ENCODE measurements around the gene DEDD2.

The DEDD2 gene

DNA sequence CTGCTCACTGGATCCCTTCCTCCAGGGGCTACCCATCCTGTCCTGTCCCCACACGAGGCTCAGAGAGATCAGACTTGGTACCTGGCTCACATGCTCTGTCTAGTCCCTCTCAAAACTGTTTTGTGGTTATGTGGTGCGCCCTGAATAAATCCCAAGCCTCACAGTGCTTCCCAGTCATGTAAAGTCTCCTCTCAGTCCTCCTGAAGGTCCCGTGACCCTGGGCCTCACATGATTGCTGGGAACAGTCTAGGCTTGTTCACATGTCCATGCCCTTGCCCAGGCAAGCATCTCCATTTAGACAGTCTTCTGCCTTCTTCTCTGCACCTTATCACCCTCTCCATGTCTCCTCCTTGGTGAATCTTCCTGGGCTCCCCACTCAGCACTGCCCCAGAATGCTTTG is 49.3 kb downstream of the DEDD2 start:
- H3K36me3 ChIP-seq (ENCODE audit: insufficient read depth, low read length), result no peaks in the 10 kb centered on the region
- TF ChIP-seq EZH2 (IDR thresholded peaks at IDR 0.05) (no peak), FOXP2 (optimal IDR thresholded peaks at IDR 0.05; ENCODE audit: control extremely low read depth, extremely low read length, insufficient read depth) (no peak), POLR2AphosphoS5 (IDR thresholded peaks at IDR 0.05; ENCODE audit: borderline replicate concordance, low read depth, low read length) (no peak)
- no peak overlapping the region for H3K27ac ChIP-seq
- H3K9me3 ChIP-seq (ENCODE audit: low read depth, low read length), result no peaks in the 10 kb centered on the region
- DNase-seq (ENCODE audit: low read depth, low spot score), result no peak
- no peak overlapping the region for H3K9ac ChIP-seq (ENCODE audit: insufficient read length)
- H3K4me3 ChIP-seq, result no peak overlapping the region

DNA sequence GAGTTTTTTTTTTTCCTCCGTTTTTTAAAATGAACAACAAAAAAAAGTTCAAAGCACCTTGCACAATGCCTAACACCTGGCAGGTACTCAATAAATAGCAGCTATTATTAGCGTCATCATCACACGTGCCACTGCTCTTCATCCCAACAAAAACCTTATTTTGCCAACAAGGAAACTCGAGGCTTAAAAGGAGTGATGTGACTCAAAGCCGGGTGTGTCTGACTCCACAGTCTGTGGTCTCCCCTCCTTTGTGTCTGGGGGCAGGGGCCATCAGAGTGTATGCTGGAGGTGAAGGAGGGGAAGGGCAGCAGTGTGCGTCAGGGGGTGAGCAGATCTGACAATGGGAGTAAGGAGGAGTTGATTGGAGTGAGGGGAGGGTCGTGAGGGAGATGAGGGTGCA is 51.2 kb downstream of the DEDD2 start:
- Histone ChIP-seq H3K36me3 (ENCODE audit: insufficient read depth, low read length) (no peaks in the 10 kb centered on the region), H3K27ac (no peak overlapping the region), H3K9ac (ENCODE audit: insufficient read length) (no peak overlapping the region), H3K4me3 (no peak overlapping the region), H3K9me3 (ENCODE audit: low read depth, low read length) (no peaks in the 10 kb centered on the region)
- no peak for TF ChIP-seq POLR2AphosphoS5 (IDR thresholded peaks at IDR 0.05; ENCODE audit: borderline replicate concordance, low read depth, low read length)
- TF ChIP-seq FOXP2 (optimal IDR thresholded peaks at IDR 0.05; ENCODE audit: control extremely low read depth, extremely low read length, insufficient read depth), result no peak
- no peak for TF ChIP-seq EZH2 (IDR thresholded peaks at IDR 0.05)
- DNase-seq (ENCODE audit: low read depth, low spot score), result no peak

DNA sequence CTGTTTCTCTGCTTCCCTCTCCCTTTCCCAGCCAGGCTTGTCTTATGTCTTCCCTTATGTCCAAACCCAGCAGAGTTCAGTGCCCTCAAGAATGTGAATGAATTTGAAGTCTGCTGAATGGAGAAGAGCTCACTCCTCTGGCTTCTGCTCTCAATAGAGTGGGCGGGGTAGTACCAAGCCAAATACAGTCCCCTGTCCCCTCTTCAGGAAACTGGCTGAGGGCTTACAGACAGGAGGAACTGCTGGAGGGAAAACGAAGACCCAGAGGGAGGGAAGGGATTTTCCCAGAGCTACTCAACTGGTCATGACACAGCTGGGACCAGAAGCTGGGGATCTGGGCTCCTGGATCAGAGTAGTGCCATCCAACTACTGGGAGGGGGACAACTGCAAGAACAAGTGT is 52.3 kb downstream of the DEDD2 start:
- Histone ChIP-seq H3K27ac (no peak overlapping the region), H3K4me3 (no peak overlapping the region), H3K36me3 (ENCODE audit: insufficient read depth, low read length) (no peaks in the 10 kb centered on the region), H3K9me3 (ENCODE audit: low read depth, low read length) (no peaks in the 10 kb centered on the region), H3K9ac (ENCODE audit: insufficient read length) (no peak overlapping the region)
- DNase-seq (ENCODE audit: low read depth, low spot score), result no peak
- no peak for TF ChIP-seq EZH2 (IDR thresholded peaks at IDR 0.05)
- no peak for TF ChIP-seq POLR2AphosphoS5 (IDR thresholded peaks at IDR 0.05; ENCODE audit: borderline replicate concordance, low read depth, low read length)
- TF ChIP-seq FOXP2 (optimal IDR thresholded peaks at IDR 0.05; ENCODE audit: control extremely low read depth, extremely low read length, insufficient read depth), result no peak

DNA sequence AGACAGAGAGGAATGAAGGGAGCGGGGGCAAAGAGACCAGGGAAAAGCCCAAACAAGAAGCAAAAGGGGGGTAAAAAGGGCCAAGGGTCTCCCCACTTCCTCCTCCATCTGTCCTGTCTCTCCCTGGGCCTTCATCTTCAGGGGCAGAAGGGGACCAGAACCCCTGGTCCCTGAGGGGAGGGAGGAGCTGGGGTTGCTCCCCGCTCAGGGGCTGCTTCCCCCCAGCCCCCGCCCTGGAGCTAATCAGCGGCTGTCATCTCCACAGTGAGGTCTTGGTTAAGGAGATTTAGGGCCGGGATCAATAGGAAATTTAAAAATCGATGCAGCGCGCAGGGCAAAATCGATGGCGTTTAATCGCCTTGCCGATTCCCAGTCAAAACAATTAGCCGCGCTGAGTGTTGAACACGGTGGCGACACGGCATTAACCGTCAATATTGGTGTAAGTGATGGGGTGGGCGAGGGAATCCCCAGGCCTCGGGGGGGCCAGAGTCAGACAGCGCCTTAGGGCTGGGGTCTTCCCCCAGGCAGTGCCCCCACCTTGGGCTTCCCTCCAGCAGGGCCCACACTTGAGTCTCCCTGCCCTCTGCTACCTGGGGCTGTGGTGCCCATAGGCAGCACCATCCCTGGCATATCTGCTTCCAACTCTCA is 55.7 kb downstream of the DEDD2 start:
- no peaks in the 10 kb centered on the region for H3K9me3 ChIP-seq (ENCODE audit: low read depth, low read length)
- H3K36me3 ChIP-seq (ENCODE audit: insufficient read depth, low read length), result no peaks in the 10 kb centered on the region
- H3K9ac ChIP-seq (ENCODE audit: insufficient read length), result no peak overlapping the region
- TF ChIP-seq EZH2 (IDR thresholded peaks at IDR 0.05) (no peak), FOXP2 (optimal IDR thresholded peaks at IDR 0.05; ENCODE audit: control extremely low read depth, extremely low read length, insufficient read depth) (no peak), POLR2AphosphoS5 (IDR thresholded peaks at IDR 0.05; ENCODE audit: borderline replicate concordance, low read depth, low read length) (no peak)
- H3K4me3 ChIP-seq, result no peak overlapping the region
- H3K27ac ChIP-seq, result no peak overlapping the region
- no peak for DNase-seq (ENCODE audit: low read depth, low spot score)

DNA sequence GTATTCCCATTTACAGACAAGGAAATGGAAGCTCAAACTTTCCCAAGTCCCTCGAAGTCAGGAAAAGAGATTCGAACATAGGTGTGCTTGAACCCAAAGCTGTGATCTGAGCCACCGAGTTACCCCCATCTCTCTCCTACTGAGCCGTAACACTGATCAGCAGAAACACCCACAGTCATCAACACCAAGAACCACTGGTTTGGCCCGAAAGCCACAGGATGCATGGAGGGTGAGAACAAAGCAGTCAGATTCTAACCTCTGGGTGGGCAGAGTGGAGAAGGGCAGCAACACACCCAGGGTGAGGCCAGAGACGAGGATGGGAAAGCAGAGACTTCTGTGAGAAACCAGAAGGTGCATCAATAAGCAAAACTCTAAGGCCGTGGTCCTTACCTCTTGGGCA is 57.5 kb downstream of the DEDD2 start:
- Histone ChIP-seq H3K27ac (no peak overlapping the region), H3K36me3 (ENCODE audit: insufficient read depth, low read length) (no peaks in the 10 kb centered on the region), H3K4me3 (no peak overlapping the region), H3K9me3 (ENCODE audit: low read depth, low read length) (no peaks in the 10 kb centered on the region), H3K9ac (ENCODE audit: insufficient read length) (no peak overlapping the region)
- DNase-seq (ENCODE audit: low read depth, low spot score), result no peak
- TF ChIP-seq FOXP2 (optimal IDR thresholded peaks at IDR 0.05; ENCODE audit: control extremely low read depth, extremely low read length, insufficient read depth) (no peak), POLR2AphosphoS5 (IDR thresholded peaks at IDR 0.05; ENCODE audit: borderline replicate concordance, low read depth, low read length) (no peak), EZH2 (IDR thresholded peaks at IDR 0.05) (no peak)

DNA sequence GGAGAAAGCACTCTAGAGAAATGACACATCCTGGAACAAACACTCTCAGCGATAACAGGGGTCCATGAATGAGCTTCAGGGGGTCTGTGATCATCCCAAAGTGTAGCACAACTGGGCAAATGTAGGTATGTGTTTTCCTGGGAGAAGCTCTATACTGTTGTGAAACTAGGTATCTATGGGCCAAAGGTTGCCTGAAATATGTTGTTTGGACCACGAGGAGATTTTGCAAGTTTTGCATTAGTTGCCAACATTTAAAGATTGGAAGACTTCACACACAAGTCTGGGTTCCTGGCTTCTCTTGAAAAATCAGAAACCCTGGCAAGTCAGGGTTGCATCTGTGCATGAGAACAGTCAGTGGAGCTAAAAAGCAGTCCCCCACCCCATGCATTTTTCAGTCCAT is 58.6 kb downstream of the DEDD2 start:
- no peak for DNase-seq (ENCODE audit: low read depth, low spot score)

DNA sequence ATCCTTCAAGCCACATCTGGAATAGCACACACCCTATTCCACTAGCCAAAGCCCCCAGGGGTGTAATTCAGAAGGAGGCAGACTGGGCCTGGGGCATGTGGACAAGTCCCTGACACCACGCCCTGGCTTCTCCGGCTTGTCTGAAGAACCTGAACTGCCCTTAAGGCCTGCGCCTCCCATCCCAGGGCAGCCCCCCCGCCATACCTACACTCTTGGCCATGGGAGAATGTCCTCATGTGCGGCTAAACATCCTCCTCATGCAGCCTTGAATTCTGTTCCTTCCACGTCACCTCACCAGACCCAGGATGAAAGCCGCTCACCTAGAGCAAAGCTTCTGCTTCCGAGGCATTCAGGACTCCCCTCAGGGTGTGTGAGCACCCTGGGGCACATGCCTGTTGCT is 60.9 kb downstream of the DEDD2 start:
- Histone ChIP-seq H3K9ac (ENCODE audit: insufficient read length) (no peak overlapping the region), H3K27ac (no peak overlapping the region), H3K4me3 (no peak overlapping the region), H3K9me3 (ENCODE audit: low read depth, low read length) (no peaks in the 10 kb centered on the region), H3K36me3 (ENCODE audit: insufficient read depth, low read length) (no peaks in the 10 kb centered on the region)
- TF ChIP-seq EZH2 (IDR thresholded peaks at IDR 0.05) (no peak), POLR2AphosphoS5 (IDR thresholded peaks at IDR 0.05; ENCODE audit: borderline replicate concordance, low read depth, low read length) (no peak), FOXP2 (optimal IDR thresholded peaks at IDR 0.05; ENCODE audit: control extremely low read depth, extremely low read length, insufficient read depth) (no peak)
- DNase-seq (ENCODE audit: low read depth, low spot score), result no peak

More for the DNA sequence above, 58.6 kb downstream of the DEDD2 start:
- Histone ChIP-seq H3K36me3 (ENCODE audit: insufficient read depth, low read length) (no peaks in the 10 kb centered on the region), H3K9ac (ENCODE audit: insufficient read length) (no peak overlapping the region), H3K27ac (no peak overlapping the region), H3K4me3 (no peak overlapping the region), H3K9me3 (ENCODE audit: low read depth, low read length) (no peaks in the 10 kb centered on the region)
- no peak for TF ChIP-seq FOXP2 (optimal IDR thresholded peaks at IDR 0.05; ENCODE audit: control extremely low read depth, extremely low read length, insufficient read depth)
- no peak for TF ChIP-seq POLR2AphosphoS5 (IDR thresholded peaks at IDR 0.05; ENCODE audit: borderline replicate concordance, low read depth, low read length)
- TF ChIP-seq EZH2 (IDR thresholded peaks at IDR 0.05), result no peak

DNA sequence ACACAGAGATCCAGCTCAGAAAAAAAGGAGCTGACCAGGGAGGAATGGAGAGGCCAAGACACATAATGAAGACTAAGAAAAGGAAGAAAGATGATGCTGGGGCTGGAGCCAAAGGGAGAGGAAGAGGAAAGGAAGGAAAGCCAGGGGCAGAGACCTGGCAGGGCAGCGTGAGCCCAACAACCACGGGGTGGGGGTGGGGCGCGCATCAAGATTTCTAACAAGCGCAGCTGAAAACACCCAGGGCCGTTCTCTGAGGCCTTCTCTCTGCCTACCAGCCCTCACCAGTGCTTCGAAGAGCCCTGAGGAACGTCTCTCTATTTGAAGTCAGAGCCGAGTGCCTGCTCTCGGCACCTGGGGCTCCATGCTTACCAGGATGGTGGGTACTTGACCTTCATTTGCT is 61.7 kb downstream of the DEDD2 start:
- no peak for DNase-seq (ENCODE audit: low read depth, low spot score)
- no peaks in the 10 kb centered on the region for H3K9me3 ChIP-seq (ENCODE audit: low read depth, low read length)
- TF ChIP-seq FOXP2 (optimal IDR thresholded peaks at IDR 0.05; ENCODE audit: control extremely low read depth, extremely low read length, insufficient read depth) (no peak), EZH2 (IDR thresholded peaks at IDR 0.05) (no peak), POLR2AphosphoS5 (IDR thresholded peaks at IDR 0.05; ENCODE audit: borderline replicate concordance, low read depth, low read length) (no peak)

More for the DNA sequence above, 61.7 kb downstream of the DEDD2 start:
- no peaks in the 10 kb centered on the region for H3K36me3 ChIP-seq (ENCODE audit: insufficient read depth, low read length)
- H3K27ac ChIP-seq, result no peak overlapping the region
- no peak overlapping the region for H3K9ac ChIP-seq (ENCODE audit: insufficient read length)
- H3K4me3 ChIP-seq, result no peak overlapping the region

All from SK-N-MC (cell line).